OCI-LY1 (cell line): Measurements from ENCODE around the gene ENTPD6.

ENCODE experiments used
- CTCF ChIP-seq: fragments of 200-600 bp; sonication (generic), shearing (Covaris generic); IDR thresholded peaks from 2 replicates; pipeline ENCODE4 v1.5.1; 2017; ENCODE audit warnings: mild to moderate bottlenecking, antibody characterized with exemption, low read length, moderate library complexity, mixed read lengths
- EZH2 ChIP-seq: fragments of 200-600 bp; sonication (generic), shearing (Covaris generic); IDR thresholded peaks from 2 replicates; pipeline ENCODE4 v1.8.0; 2017; ENCODE audit warnings: borderline replicate concordance, mixed run types, mild to moderate bottlenecking, antibody characterized with exemption, low read length, moderate library complexity, mixed read lengths

- TF ChIP-seq EZH2 = no peak
- no peak; the same call in 1 of the 2 replicates for TF ChIP-seq CTCF
These were observed 662 bp downstream of the ENTPD6 start for GRCh38 chr20:25195962-25196785.
